Neuronal stem cell (in vitro differentiated cells): Measurements from ENCODE around the gene SKP2.
"Not testable (repeated sequence)": the region's sequence is repeated elsewhere in the genome, so short reads cannot be mapped to it uniquely, and the experiment has no call there.

ENCODE experiments used
- DNase-seq: peaks from one replicate; pipeline ENCODE4 v3.0.0-alpha.2; 2013; ENCODE audit warnings: low spot score
- H2AFZ ChIP-seq: one replicate; pipeline ENCODE4 v1.6.1; 2013; ENCODE audit warnings: mild to moderate bottlenecking, low read length, inconsistent platforms
- H2AK5ac ChIP-seq: 2 replicates; pipeline ENCODE4 v1.6.1; 2013; ENCODE audit warnings: low read depth, mild to moderate bottlenecking, inconsistent platforms, low read length, moderate library complexity, mixed read lengths
- H2BK120ac ChIP-seq: 2 replicates; pipeline ENCODE4 v1.6.1; 2013; ENCODE audit warnings: low read depth, mild to moderate bottlenecking, inconsistent platforms, low read length, moderate library complexity, mixed read lengths
- H2BK12ac ChIP-seq: one replicate; pipeline ENCODE4 v1.6.1; 2013; ENCODE audit warnings: low read length, inconsistent platforms
- H2BK15ac ChIP-seq: 2 replicates; pipeline ENCODE4 v1.6.1; 2013; ENCODE audit warnings: mild to moderate bottlenecking, low read length, inconsistent platforms, mixed read lengths
- H2BK5ac ChIP-seq: one replicate; pipeline ENCODE4 v1.6.1; 2013; ENCODE audit warnings: inconsistent platforms, mild to moderate bottlenecking, low read length, moderate library complexity
- H3K14ac ChIP-seq: one replicate; pipeline ENCODE4 v1.6.1; 2013; ENCODE audit warnings: low read length, inconsistent platforms
- H3K18ac ChIP-seq: 2 replicates; pipeline ENCODE4 v1.6.1; 2013; ENCODE audit warnings: low read length, inconsistent platforms
- H3K23ac ChIP-seq: 2 replicates; pipeline ENCODE4 v1.6.1; 2013; ENCODE audit warnings: low read depth, mild to moderate bottlenecking, mixed read lengths, low read length, inconsistent platforms; ENCODE audit not compliant: poor library complexity
- H3K27ac ChIP-seq: replicated peaks from 3 replicates; pipeline ENCODE4 v1.5.1; 2013; ENCODE audit warnings: low read length, inconsistent platforms
- H3K27me3 ChIP-seq, 3 experiments: 2 replicates each; pipeline ENCODE4 v1.6.1; 2013; ENCODE audit warnings: low read length in 3 of 3, mild to moderate bottlenecking in 2 of 3, inconsistent platforms in 1 of 3, low read depth in 1 of 3, mixed read lengths in 1 of 3, moderate library complexity in 1 of 3; ENCODE audit not compliant: control insufficient read depth in 3 of 3, insufficient read depth in 3 of 3
- H3K36me3 ChIP-seq, 2 donors: replicated peaks in 1 of 2; 2 replicates each; pipeline ENCODE4 v1.6.1; 2013; ENCODE audit warnings: low read length in 2 of 2; ENCODE audit not compliant: control insufficient read depth in 2 of 2, insufficient read depth in 2 of 2
- H3K4ac ChIP-seq: 2 replicates; pipeline ENCODE4 v1.6.1; 2013; ENCODE audit warnings: inconsistent platforms, mild to moderate bottlenecking, low read length, moderate library complexity
- H3K4me1 ChIP-seq, 2 donors: 1 replicate in 1 of 2; 2 replicates in 1 of 2; pipeline ENCODE4 v1.6.1; 2013; ENCODE audit warnings: low read length in 2 of 2, low read depth in 1 of 2; ENCODE audit not compliant: control insufficient read depth in 2 of 2, insufficient read depth in 1 of 2
- H3K4me2 ChIP-seq: one replicate; pipeline ENCODE4 v1.6.1; 2013; ENCODE audit warnings: mild to moderate bottlenecking, low read length, inconsistent platforms; ENCODE audit not compliant: insufficient read depth, poor library complexity, severe bottlenecking
- H3K4me3 ChIP-seq, 2 donors: 2 replicates each; pipeline ENCODE4 v1.5.1; 2013; ENCODE audit warnings: low read length in 2 of 2, mild to moderate bottlenecking in 2 of 2, inconsistent platforms in 1 of 2, moderate library complexity in 1 of 2
- H3K79me1 ChIP-seq: one replicate; pipeline ENCODE4 v1.6.1; 2013; ENCODE audit warnings: low read depth, mild to moderate bottlenecking, inconsistent platforms, low read length, moderate library complexity
- H3K9ac ChIP-seq: one replicate; pipeline ENCODE4 v1.6.1; 2013; ENCODE audit warnings: mild to moderate bottlenecking, low read depth, low read length, inconsistent platforms; ENCODE audit not compliant: poor library complexity
- H3K9me3 ChIP-seq, 2 donors: replicated peaks in 1 of 2; 2 replicates each; pipeline versions ENCODE3 to v1.6.1; 2013; ENCODE audit warnings: low read length in 2 of 2, mild to moderate bottlenecking in 2 of 2, inconsistent platforms in 1 of 2, low read depth in 1 of 2, mixed read lengths in 1 of 2, moderate library complexity in 1 of 2; ENCODE audit not compliant: control insufficient read depth in 2 of 2, insufficient read depth in 1 of 2
- H4K8ac ChIP-seq: one replicate; pipeline ENCODE4 v1.6.1; 2013; ENCODE audit warnings: low read depth, mild to moderate bottlenecking, inconsistent platforms, low read length, moderate library complexity
- H4K91ac ChIP-seq: one replicate; pipeline ENCODE4 v1.6.1; 2013; ENCODE audit warnings: low read length, low read depth, mild to moderate bottlenecking, inconsistent platforms; ENCODE audit not compliant: poor library complexity
- WGBS, 2 donors: extraction: QIAGEN DNeasy Blood & Tissue Kit; methylation state at CpG; one replicate each; pipeline ENCODE4 v1.1.7; 2013; ENCODE audit warnings: missing lambda C conversion rate in 2 of 2, mixed read lengths in 1 of 2; ENCODE audit not compliant: insufficient read length in 2 of 2, insufficient replicate concordance in 1 of 2; ENCODE audit errors: extremely low coverage in 2 of 2; 5-methylcytosine and 5-hydroxymethylcytosine counted together

SKP2 gene

GRCh38 chr5:36125868-36126267, 26.0 kb upstream of the SKP2 start:
- Histone ChIP-seq H3K4me2 (no peak overlapping the region), H3K4me3 (no peak overlapping the region), H3K27ac (no peak overlapping the region), H4K91ac (no peak overlapping the region), H2BK5ac (no peak overlapping the region), H2BK12ac (no peak overlapping the region), H3K9me3 (peaks cover 2 to 7% of the 10 kb centered on the region in 2 donors), H3K36me3 (peaks cover 0 to 8% of the 10 kb centered on the region in 2 donors), H3K23ac (no peak overlapping the region), H2BK120ac (no peak overlapping the region), H2AFZ (no peak overlapping the region), H3K4me1 (no peaks in the 10 kb centered on the region), H3K18ac (no peak overlapping the region), H4K8ac (no peak overlapping the region), H2BK15ac (no peak overlapping the region), H2AK5ac (no peak overlapping the region), H3K9ac (no peak overlapping the region), H3K79me1 (no peaks in the 10 kb centered on the region), H3K14ac (no peak overlapping the region), H3K27me3 (no peaks in the 10 kb centered on the region), H3K4ac (no peak overlapping the region)
- DNase-seq: no peak
- WGBS, 2 donors: no CpG with 5 or more reads among the region's 1 CpG

GRCh38 chr5:36128795-36129194, 23.1 kb upstream of the SKP2 start:
- H3K18ac ChIP-seq: no peak overlapping the region
- no peak overlapping the region for H2AFZ ChIP-seq
- no peak overlapping the region for H3K23ac ChIP-seq

GRCh38 chr5:36129666-36130065, 22.2 kb upstream of the SKP2 start:
- not testable (repeated sequence) for H3K9me3 ChIP-seq, H2AK5ac ChIP-seq, H3K14ac ChIP-seq, H3K18ac ChIP-seq, H2BK120ac ChIP-seq, H3K4ac ChIP-seq, H2BK15ac ChIP-seq, H3K4me1 ChIP-seq, H2BK5ac ChIP-seq, H4K91ac ChIP-seq, H3K27me3 ChIP-seq, H2AFZ ChIP-seq, H3K9ac ChIP-seq, H3K36me3 ChIP-seq, H3K27ac ChIP-seq, H3K4me3 ChIP-seq, H3K79me1 ChIP-seq, H2BK12ac ChIP-seq, H3K23ac ChIP-seq, DNase-seq, H3K4me2 ChIP-seq, H4K8ac ChIP-seq
- WGBS, 2 donors: no CpG with 5 or more reads among the region's 5 CpGs

More at GRCh38 chr5:36128795-36129194, 23.1 kb upstream of the SKP2 start:
- Histone ChIP-seq H3K4me2 (no peak overlapping the region), H3K4me1 (no peaks in the 10 kb centered on the region), H4K8ac (no peak overlapping the region), H3K36me3 (no peaks in the 10 kb centered on the region), H3K27me3 (no peaks in the 10 kb centered on the region), H2BK12ac (no peak overlapping the region), H3K9ac (no peak overlapping the region), H3K79me1 (no peaks in the 10 kb centered on the region), H4K91ac (no peak overlapping the region), H3K14ac (no peak overlapping the region), H3K4ac (no peak overlapping the region), H3K9me3 (peaks cover 2 to 7% of the 10 kb centered on the region in 2 donors), H3K4me3 (no peak overlapping the region), H2AK5ac (no peak overlapping the region), H2BK120ac (no peak overlapping the region), H3K27ac (no peak overlapping the region), H2BK15ac (no peak overlapping the region), H2BK5ac (no peak overlapping the region)
- no peak for DNase-seq
- WGBS, 2 donors: no CpG with 5 or more reads among the region's 1 CpG

- H2AK5ac ChIP-seq, H3K4me2 ChIP-seq, DNase-seq, H3K4me1 ChIP-seq, H4K8ac ChIP-seq, H3K4ac ChIP-seq, H3K18ac ChIP-seq, H3K14ac ChIP-seq, H2BK15ac ChIP-seq, H3K9me3 ChIP-seq, H2AFZ ChIP-seq, H3K79me1 ChIP-seq, H3K36me3 ChIP-seq, H3K27me3 ChIP-seq, H3K9ac ChIP-seq, H3K27ac ChIP-seq, H3K23ac ChIP-seq, H2BK12ac ChIP-seq, H4K91ac ChIP-seq, H2BK5ac ChIP-seq, H3K4me3 ChIP-seq, H2BK120ac ChIP-seq: not testable (repeated sequence)
- no CpG with 5 or more reads among the region's 1 CpG for WGBS, 2 donors
These were observed 18.9 kb upstream of the SKP2 start for GRCh38 chr5:36133009-36133408.
